ENCODE data around the gene ALPP. TPM values are rescaled to one million over a fixed set of nuclear protein-coding genes. Genes with fewer than 3 reads are reported as not detected.
"Not testable (repeated sequence)": the region's sequence is repeated elsewhere in the genome, so short reads cannot be mapped to it uniquely, and the experiment has no call there.

The ALPP gene
- total RNA-seq, 2 experiments from 2014 or later = not detected

DNA sequence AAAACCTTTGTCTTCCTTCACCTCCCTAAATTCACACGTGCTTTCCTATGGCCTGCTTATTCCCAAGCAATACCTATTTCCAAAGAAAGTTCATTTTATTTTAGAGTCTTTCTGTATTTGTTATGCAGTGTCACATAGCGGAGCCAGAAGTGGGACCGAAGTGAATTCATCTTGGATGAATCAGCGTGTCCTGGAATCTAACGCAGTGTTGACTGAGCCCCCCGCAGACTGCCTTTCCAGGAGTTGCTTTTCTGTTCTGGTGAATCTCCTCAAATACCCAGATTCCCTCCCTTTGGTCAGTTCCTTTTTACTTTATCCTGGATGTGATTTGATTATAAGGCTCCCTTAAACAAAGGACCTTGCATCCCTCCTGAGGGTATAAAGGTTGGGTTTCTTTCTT lies 10.8 kb downstream of the ALPP start:
- H4K20me1 ChIP-seq (ENCODE audit: insufficient read depth, low read length) = no peaks in the 10 kb centered on the region
- H3K4me3 ChIP-seq (ENCODE audit: low read depth, low read length, poor library complexity, severe bottlenecking) = no peak overlapping the region
- H3K9me2 ChIP-seq (ENCODE audit: insufficient read depth, low read length) = no peaks in the 10 kb centered on the region
- TF ChIP-seq, protein P1, sequence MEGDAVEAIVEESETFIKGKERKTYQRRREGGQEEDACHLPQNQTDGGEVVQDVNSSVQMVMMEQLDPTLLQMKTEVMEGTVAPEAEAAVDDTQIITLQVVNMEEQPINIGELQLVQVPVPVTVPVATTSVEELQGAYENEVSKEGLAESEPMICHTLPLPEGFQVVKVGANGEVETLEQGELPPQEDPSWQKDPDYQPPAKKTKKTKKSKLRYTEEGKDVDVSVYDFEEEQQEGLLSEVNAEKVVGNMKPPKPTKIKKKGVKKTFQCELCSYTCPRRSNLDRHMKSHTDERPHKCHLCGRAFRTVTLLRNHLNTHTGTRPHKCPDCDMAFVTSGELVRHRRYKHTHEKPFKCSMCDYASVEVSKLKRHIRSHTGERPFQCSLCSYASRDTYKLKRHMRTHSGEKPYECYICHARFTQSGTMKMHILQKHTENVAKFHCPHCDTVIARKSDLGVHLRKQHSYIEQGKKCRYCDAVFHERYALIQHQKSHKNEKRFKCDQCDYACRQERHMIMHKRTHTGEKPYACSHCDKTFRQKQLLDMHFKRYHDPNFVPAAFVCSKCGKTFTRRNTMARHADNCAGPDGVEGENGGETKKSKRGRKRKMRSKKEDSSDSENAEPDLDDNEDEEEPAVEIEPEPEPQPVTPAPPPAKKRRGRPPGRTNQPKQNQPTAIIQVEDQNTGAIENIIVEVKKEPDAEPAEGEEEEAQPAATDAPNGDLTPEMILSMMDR (conservative IDR thresholded peaks at IDR 0.05; ENCODE audit: low read length) = no peak
- TF ChIP-seq EZH2phosphoT487 (IDR thresholded peaks at IDR 0.05; ENCODE audit: borderline replicate concordance, low read depth, low read length) = no peak
- H2AFZ ChIP-seq (ENCODE audit: low read length) = no peak overlapping the region
- H3K4me1 ChIP-seq (ENCODE audit: insufficient read depth, low read length, poor library complexity, severe bottlenecking) = no peaks in the 10 kb centered on the region
- ChIA-PET POLR2A (no interaction called here), CTCF (ENCODE audit: unreplicated experiment) (no interaction called here)
- H3K9me3 ChIP-seq (ENCODE audit: low read length) = no peaks in the 10 kb centered on the region
- no peak for DNase-seq (ENCODE audit: low spot score)
- no peaks in the 10 kb centered on the region for H3K79me2 ChIP-seq (ENCODE audit: insufficient read depth, low read depth, low read length)
- intact Hi-C loops (cut with micrococcal nuclease; ENCODE audit: unreplicated experiment) = no loop called here
- H3K4me2 ChIP-seq (ENCODE audit: low read length) = no peak overlapping the region
- BruUV-seq (replicated peaks) = no TSS peak
- no peaks in the 10 kb centered on the region for H3K36me3 ChIP-seq (ENCODE audit: insufficient read depth, low read length)
- no peak overlapping the region for H3K27ac ChIP-seq (ENCODE audit: low read depth, low read length, poor library complexity, severe bottlenecking)

DNA sequence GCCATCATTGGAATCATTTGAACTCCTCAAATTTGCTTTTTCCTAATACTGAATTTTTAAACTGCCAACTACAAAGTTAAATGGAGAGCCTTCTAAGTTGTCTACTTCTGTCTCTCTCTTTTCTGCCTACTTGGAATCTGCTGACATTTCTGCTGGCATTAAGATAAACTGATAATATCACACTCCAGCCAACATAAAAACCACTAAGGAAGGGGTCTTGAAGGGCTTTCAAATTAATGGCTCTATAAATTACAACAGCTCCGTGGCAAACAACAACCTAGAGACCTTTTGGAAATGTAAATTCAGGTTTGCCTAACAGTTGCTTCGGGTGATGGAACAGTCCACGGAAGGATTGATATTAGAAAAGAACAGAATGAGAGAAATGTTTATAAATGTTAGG lies 12.1 kb downstream of the ALPP start:
- Histone ChIP-seq H3K4me3 (ENCODE audit: low read depth, low read length, poor library complexity, severe bottlenecking) (no peak overlapping the region), H2AFZ (ENCODE audit: low read length) (no peak overlapping the region), H4K20me1 (ENCODE audit: insufficient read depth, low read length) (no peaks in the 10 kb centered on the region), H3K27ac (ENCODE audit: low read depth, low read length, poor library complexity, severe bottlenecking) (no peak overlapping the region), H3K9me3 (ENCODE audit: low read length) (no peaks in the 10 kb centered on the region), H3K36me3 (ENCODE audit: insufficient read depth, low read length) (no peaks in the 10 kb centered on the region), H3K4me2 (ENCODE audit: low read length) (no peak overlapping the region), H3K79me2 (ENCODE audit: insufficient read depth, low read depth, low read length) (no peaks in the 10 kb centered on the region), H3K4me1 (ENCODE audit: insufficient read depth, low read length, poor library complexity, severe bottlenecking) (no peaks in the 10 kb centered on the region), H3K9me2 (ENCODE audit: insufficient read depth, low read length) (no peaks in the 10 kb centered on the region)
- intact Hi-C loops (cut with micrococcal nuclease; ENCODE audit: unreplicated experiment) = no loop called here
- no peak for TF ChIP-seq EZH2phosphoT487 (IDR thresholded peaks at IDR 0.05; ENCODE audit: borderline replicate concordance, low read depth, low read length)
- TF ChIP-seq, protein P1 (conservative IDR thresholded peaks at IDR 0.05; ENCODE audit: low read length) = no peak
- CTCF ChIA-PET (ENCODE audit: unreplicated experiment) = no interaction called here
- DNase-seq (ENCODE audit: low spot score) = no peak
- POLR2A ChIA-PET = no interaction called here
- BruUV-seq (replicated peaks) = no TSS peak

DNA sequence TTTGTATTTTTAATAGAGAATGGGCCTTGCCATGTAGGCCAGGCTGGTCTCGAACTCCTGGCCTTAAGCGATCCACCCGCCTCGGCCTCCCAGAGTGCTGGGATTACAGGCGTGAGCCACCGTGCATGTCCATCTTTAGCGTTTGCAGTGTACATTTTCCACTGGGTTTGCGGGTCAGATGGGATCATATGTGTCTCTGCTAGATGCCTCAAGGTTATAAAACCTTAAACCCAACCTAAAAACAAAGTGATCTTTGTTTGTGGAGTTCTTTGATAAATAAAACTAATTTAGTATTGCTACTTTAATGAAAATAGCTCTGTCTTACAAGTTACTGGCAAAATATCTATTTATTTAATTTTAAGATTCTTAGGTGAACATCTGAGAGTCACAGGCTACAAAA lies 15.0 kb downstream of the ALPP start:
- no peaks in the 10 kb centered on the region for H3K79me2 ChIP-seq (ENCODE audit: insufficient read depth, low read depth, low read length)
- H3K9me2 ChIP-seq (ENCODE audit: insufficient read depth, low read length) = no peaks in the 10 kb centered on the region
- H3K36me3 ChIP-seq (ENCODE audit: insufficient read depth, low read length) = no peaks in the 10 kb centered on the region
- BruUV-seq (replicated peaks) = no TSS peak
- TF ChIP-seq, protein P1 (conservative IDR thresholded peaks at IDR 0.05; ENCODE audit: low read length) = no peak
- TF ChIP-seq EZH2phosphoT487 (IDR thresholded peaks at IDR 0.05; ENCODE audit: borderline replicate concordance, low read depth, low read length) = no peak
- no peaks in the 10 kb centered on the region for H3K9me3 ChIP-seq (ENCODE audit: low read length)
- intact Hi-C loops (cut with micrococcal nuclease; ENCODE audit: unreplicated experiment) = no loop called here
- H4K20me1 ChIP-seq (ENCODE audit: insufficient read depth, low read length) = no peaks in the 10 kb centered on the region
- H3K4me3 ChIP-seq (ENCODE audit: low read depth, low read length, poor library complexity, severe bottlenecking) = no peak overlapping the region
- H3K4me2 ChIP-seq (ENCODE audit: low read length) = no peak overlapping the region
- no peak overlapping the region for H3K27ac ChIP-seq (ENCODE audit: low read depth, low read length, poor library complexity, severe bottlenecking)
- no peaks in the 10 kb centered on the region for H3K4me1 ChIP-seq (ENCODE audit: insufficient read depth, low read length, poor library complexity, severe bottlenecking)
- ChIA-PET CTCF (ENCODE audit: unreplicated experiment) (no interaction called here), POLR2A (no interaction called here)
- no peak for DNase-seq (ENCODE audit: low spot score)
- no peak overlapping the region for H2AFZ ChIP-seq (ENCODE audit: low read length)

DNA sequence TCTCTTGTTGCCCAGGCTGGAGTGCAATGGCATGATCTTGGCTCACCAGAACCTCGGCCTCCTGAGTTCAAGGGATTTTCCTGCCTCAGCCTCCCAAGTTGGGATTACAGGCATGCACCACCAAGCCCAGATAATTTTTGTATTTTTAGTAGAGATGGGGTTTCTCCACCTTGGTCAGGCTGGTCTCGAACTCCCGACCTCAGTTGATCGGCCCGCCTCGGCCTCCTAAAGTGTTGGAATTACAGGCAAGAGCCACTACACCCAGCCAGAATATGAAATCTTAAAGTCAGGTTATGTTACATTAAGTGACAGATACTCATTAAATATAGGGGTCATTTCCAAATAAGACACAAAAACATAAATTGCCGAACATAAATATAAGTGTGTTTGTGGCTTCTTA lies 15.9 kb downstream of the ALPP start:
- DNase-seq (ENCODE audit: low spot score); H4K20me1 ChIP-seq (ENCODE audit: insufficient read depth, low read length); intact Hi-C loops (cut with micrococcal nuclease; ENCODE audit: unreplicated experiment); H3K27ac ChIP-seq (ENCODE audit: low read depth, low read length, poor library complexity, severe bottlenecking); H3K9me3 ChIP-seq (ENCODE audit: low read length); BruUV-seq (replicated peaks); H3K4me1 ChIP-seq (ENCODE audit: insufficient read depth, low read length, poor library complexity, severe bottlenecking); H3K36me3 ChIP-seq (ENCODE audit: insufficient read depth, low read length); H3K4me2 ChIP-seq (ENCODE audit: low read length); H2AFZ ChIP-seq (ENCODE audit: low read length); POLR2A ChIA-PET; H3K79me2 ChIP-seq (ENCODE audit: insufficient read depth, low read depth, low read length); H3K4me3 ChIP-seq (ENCODE audit: low read depth, low read length, poor library complexity, severe bottlenecking); H3K9me2 ChIP-seq (ENCODE audit: insufficient read depth, low read length): not testable (repeated sequence)
- CTCF ChIA-PET (ENCODE audit: unreplicated experiment) = interaction anchor here (0.5 kb wide), 1 partner anchor 8 kb away, joined by 7 read pairs; no protein-coding TSS in a partner anchor
